Esophagus muscularis mucosa (tissue), 3 donors: ENCODE measurements around the gene SLC26A9.

ENCODE experiments used
- CTCF ChIP-seq, 3 experiments: fragments of 200-600 bp in 2 of 3; fragments of 450-650 bp in 1 of 3; sonication (generic) in 2 of 3; IDR thresholded peaks; one replicate each; pipeline ENCODE4 v1.5.1; 2017 to 2019; ENCODE audit warnings: antibody characterized with exemption in 3 of 3, mild to moderate bottlenecking in 2 of 3, moderate library complexity in 1 of 3
- POLR2A ChIP-seq: fragments of 450-650 bp; IDR thresholded peaks from one replicate; pipeline ENCODE4 v1.6.1; 2017; ENCODE audit warnings: antibody characterized with exemption, moderate library complexity, mild to moderate bottlenecking, low read depth

- TF ChIP-seq CTCF (IDR thresholded peaks at IDR 0.05) (no peak), POLR2A (no peak)
These were observed 43.6 kb upstream of the SLC26A9 start for GRCh38 chr1:205986861-205987260.
